ENCODE data around the gene TOR3A. TPM values are rescaled to one million over a fixed set of nuclear protein-coding genes. Genes with fewer than 3 reads are reported as not detected.

TOR3A gene, protein sequence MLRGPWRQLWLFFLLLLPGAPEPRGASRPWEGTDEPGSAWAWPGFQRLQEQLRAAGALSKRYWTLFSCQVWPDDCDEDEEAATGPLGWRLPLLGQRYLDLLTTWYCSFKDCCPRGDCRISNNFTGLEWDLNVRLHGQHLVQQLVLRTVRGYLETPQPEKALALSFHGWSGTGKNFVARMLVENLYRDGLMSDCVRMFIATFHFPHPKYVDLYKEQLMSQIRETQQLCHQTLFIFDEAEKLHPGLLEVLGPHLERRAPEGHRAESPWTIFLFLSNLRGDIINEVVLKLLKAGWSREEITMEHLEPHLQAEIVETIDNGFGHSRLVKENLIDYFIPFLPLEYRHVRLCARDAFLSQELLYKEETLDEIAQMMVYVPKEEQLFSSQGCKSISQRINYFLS
- total RNA-seq, result 10 to 100 TPM; 22.7 to 33.3 (median 29.0) TPM
- 25.1 TPM for total RNA-seq (2013)

DNA sequence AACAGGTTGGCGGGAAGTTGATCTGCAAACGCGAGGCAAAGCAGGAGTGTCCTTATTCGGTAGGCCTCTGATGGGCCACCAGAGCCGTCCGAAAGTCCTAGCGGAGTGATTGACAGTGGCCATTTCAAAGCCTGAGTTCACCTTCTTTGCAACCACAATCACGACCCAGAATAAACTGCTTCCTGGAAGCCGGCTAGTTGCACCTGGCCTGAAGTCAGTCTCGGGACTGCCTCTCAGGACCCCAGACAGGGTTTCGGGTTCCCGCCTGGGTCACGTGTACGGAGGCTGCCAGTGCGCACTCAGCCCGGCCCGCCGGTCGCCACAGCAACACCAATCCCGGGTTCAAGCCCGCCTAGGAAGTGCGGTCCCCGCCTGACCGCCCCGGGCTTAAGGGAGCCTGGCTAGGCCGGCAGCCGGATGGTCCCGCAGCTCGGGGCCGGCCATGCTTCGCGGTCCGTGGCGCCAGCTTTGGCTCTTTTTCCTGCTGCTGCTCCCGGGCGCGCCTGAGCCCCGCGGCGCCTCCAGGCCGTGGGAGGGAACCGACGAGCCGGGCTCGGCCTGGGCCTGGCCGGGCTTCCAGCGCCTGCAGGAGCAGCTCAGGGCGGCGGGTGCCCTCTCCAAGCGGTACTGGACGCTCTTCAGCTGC is at the start of gene TOR3A:
TOR3A (plus strand) TSS at position 384 of the 646 bp plus-strand sequence; CDS start at position 443, 59 bp downstream.
- DNase-seq (peak; percentile 66 to 82), ATAC-seq (peak; percentile 65 to 84 (median 84))
- intact Hi-C loops (cut with micrococcal nuclease), result loop anchor here (1.0 kb wide), 2 partner anchors 57 to 212 kb away; partner anchors contain the start of gene FAM20B
- peak within 1 kb of the TSS; percentile 93 for H3K4me3 Mint-ChIP-seq
- H3K9me3 Mint-ChIP-seq, result no peaks in the 10 kb centered on the region
- Histone ChIP-seq H3K27me3 (ENCODE audit: control insufficient read depth, insufficient read depth, low read length) (no peaks in the 10 kb centered on the region), H3K36me3 (ENCODE audit: control insufficient read depth, insufficient read depth, low read length) (peaks cover 9% of the 10 kb centered on the region), H3K4me1 (ENCODE audit: control insufficient read depth, insufficient read depth, low read length) (peaks cover 20% of the 10 kb centered on the region), H3K9me3 (ENCODE audit: control insufficient read depth, insufficient read depth, low read length) (no peaks in the 10 kb centered on the region), H3K4me3 (ENCODE audit: low read length) (peak within 1 kb of the TSS; percentile 84), H3K27ac (ENCODE audit: low read length) (peak within 1 kb of the TSS; percentile 86)
- H3K27me3 Mint-ChIP-seq (ENCODE audit: low read depth in 2 of 2), result no peaks in the 10 kb centered on the region
- WGBS (ENCODE audit: insufficient coverage), result under 1% methylated on average over 51 of the region's 51 CpGs
- peaks cover 12 to 24% of the 10 kb centered on the region in 2 donors for H3K4me1 Mint-ChIP-seq
- H3K36me3 Mint-ChIP-seq, result no peaks in the 10 kb centered on the region
- H3K27ac Mint-ChIP-seq, result peak within 1 kb of the TSS; percentile 91 to 92
- TF ChIP-seq, protein P1, sequence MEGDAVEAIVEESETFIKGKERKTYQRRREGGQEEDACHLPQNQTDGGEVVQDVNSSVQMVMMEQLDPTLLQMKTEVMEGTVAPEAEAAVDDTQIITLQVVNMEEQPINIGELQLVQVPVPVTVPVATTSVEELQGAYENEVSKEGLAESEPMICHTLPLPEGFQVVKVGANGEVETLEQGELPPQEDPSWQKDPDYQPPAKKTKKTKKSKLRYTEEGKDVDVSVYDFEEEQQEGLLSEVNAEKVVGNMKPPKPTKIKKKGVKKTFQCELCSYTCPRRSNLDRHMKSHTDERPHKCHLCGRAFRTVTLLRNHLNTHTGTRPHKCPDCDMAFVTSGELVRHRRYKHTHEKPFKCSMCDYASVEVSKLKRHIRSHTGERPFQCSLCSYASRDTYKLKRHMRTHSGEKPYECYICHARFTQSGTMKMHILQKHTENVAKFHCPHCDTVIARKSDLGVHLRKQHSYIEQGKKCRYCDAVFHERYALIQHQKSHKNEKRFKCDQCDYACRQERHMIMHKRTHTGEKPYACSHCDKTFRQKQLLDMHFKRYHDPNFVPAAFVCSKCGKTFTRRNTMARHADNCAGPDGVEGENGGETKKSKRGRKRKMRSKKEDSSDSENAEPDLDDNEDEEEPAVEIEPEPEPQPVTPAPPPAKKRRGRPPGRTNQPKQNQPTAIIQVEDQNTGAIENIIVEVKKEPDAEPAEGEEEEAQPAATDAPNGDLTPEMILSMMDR (IDR thresholded peaks at IDR 0.05), result no peak

DNA sequence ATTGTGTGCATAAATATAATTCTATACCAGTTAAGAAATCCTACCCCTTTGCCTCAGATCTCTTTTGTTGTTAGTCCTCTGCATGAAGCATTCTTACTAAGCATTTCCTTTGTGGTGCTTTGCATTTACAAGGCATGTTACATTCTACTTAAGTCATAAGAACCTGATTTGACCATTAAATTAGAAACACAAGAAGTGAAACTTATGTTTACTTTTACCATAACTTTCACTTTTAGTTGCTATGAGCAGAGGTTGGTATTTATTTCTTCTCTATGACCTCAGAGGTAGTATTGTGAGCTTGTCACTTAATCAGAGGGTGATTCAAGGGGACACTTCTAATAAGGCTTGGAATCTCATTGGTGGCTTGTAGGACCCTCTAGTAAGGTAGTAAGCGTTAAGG is 47.1 kb upstream of the TOR3A start:
- intact Hi-C loops (cut with micrococcal nuclease), result no loop called here
- H3K9me3 ChIP-seq (ENCODE audit: control insufficient read depth, insufficient read depth, low read length), result no peaks in the 10 kb centered on the region
- H3K4me1 ChIP-seq (ENCODE audit: control insufficient read depth, insufficient read depth, low read length), result peaks cover 21% of the 10 kb centered on the region
- H3K4me1 Mint-ChIP-seq, result peaks cover 60 to 70% of the 10 kb centered on the region in 2 donors
- no peaks in the 10 kb centered on the region for H3K27me3 ChIP-seq (ENCODE audit: control insufficient read depth, insufficient read depth, low read length)
- H3K27ac Mint-ChIP-seq, result peak overlapping the region; percentile 81 to 89
- no peak overlapping the region for H3K4me3 ChIP-seq (ENCODE audit: low read length)
- TF ChIP-seq, protein P1 (IDR thresholded peaks at IDR 0.05), result no peak
- H3K9me3 Mint-ChIP-seq, result no peaks in the 10 kb centered on the region
- peak overlapping the region; percentile 51 for H3K4me3 Mint-ChIP-seq
- WGBS (ENCODE audit: insufficient coverage), result 100% methylated on average over 1 of the region's 1 CpG
- no peaks in the 10 kb centered on the region for H3K36me3 Mint-ChIP-seq
- ATAC-seq, result peak; percentile 57 to 74 (median 68)
- no peaks in the 10 kb centered on the region for H3K27me3 Mint-ChIP-seq (ENCODE audit: low read depth in 2 of 2)
- peak overlapping the region; percentile 69 for H3K27ac ChIP-seq (ENCODE audit: low read length)
- no peaks in the 10 kb centered on the region for H3K36me3 ChIP-seq (ENCODE audit: control insufficient read depth, insufficient read depth, low read length)
- DNase-seq, result peak in 1 of 2 donors; percentile 24

DNA sequence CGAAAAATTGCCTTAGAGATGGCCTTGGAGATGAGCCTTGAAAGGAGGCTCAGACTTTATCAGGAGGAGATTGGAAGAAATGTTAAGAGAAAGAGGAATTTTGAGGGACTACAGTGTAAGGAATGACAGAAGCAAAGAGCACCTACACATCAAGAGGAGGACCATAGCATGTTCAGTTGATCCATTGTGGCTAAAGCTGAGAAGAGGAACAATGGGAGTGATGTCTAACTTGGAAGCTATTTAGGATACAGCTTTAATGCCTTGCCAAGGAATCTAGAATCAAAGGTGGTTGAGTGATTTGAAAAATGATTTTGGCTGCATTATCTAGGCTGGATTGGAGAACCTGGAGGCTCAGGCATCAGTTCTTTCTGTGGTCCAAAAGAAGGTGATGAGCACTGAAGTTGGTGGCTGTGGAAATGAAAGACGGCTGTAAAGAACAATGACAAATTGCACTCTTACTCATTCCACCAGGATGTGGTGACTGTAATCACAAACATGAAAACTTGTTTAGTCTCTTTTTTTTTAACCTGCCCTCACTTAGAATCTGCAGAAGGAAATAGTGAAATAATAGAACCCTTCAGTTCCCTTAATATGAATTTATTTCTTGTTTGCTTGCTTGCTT is 44.9 kb upstream of the TOR3A start:
- Mint-ChIP-seq H3K4me3 (no peak overlapping the region), H3K36me3 (no peaks in the 10 kb centered on the region), H3K4me1 (peaks cover 51 to 58% of the 10 kb centered on the region in 2 donors), H3K9me3 (no peaks in the 10 kb centered on the region), H3K27me3 (ENCODE audit: low read depth in 2 of 2) (no peaks in the 10 kb centered on the region), H3K27ac (peak overlapping the region in 1 of 2 donors; percentile 81)
- intact Hi-C loops (cut with micrococcal nuclease), result no loop called here
- Histone ChIP-seq H3K36me3 (ENCODE audit: control insufficient read depth, insufficient read depth, low read length) (no peaks in the 10 kb centered on the region), H3K4me3 (ENCODE audit: low read length) (no peak overlapping the region), H3K27ac (ENCODE audit: low read length) (no peak overlapping the region), H3K27me3 (ENCODE audit: control insufficient read depth, insufficient read depth, low read length) (no peaks in the 10 kb centered on the region), H3K9me3 (ENCODE audit: control insufficient read depth, insufficient read depth, low read length) (no peaks in the 10 kb centered on the region), H3K4me1 (ENCODE audit: control insufficient read depth, insufficient read depth, low read length) (peaks cover 21% of the 10 kb centered on the region)
- TF ChIP-seq, protein P1 (IDR thresholded peaks at IDR 0.05), result no peak
- WGBS (ENCODE audit: insufficient coverage), result 86% methylated on average over 1 of the region's 2 CpGs
- ATAC-seq (peak; percentile 48 to 57 (median 55)), DNase-seq (peak in 1 of 2 donors; percentile 37)
